Measurements from ENCODE around the gene BBOX1. TPM values are rescaled to one million over a fixed set of nuclear protein-coding genes. Genes with fewer than 3 reads are reported as not detected.

The BBOX1 gene
- total and polyA plus RNA-seq, 2 of the 4 experiments (the other 2 are of a cell fraction) = not detected

DNA sequence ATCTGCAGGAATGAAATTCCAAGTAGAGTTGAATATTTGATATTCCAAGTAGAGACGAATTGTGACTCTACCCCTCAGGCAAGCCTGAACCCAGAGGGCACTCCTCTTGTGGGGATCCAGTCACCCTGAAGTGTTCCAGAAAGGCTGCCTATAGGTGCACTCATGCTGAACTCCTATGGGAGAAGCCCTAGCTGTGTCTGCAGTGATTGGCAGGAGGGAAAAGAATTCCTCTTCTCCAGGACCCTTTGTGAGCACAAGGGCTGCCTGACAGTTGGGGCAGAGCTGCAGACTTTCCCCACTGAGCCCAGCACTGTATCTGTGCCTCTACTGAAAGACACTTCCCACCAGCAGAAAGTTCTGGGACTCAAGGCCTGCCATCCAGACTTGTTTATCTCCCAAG lies 35.0 kb downstream of the BBOX1 start:
- Histone ChIP-seq H2BK20ac (ENCODE audit: low read depth, low read length) (peak overlapping the region; percentile 48; the same call in 1 of the 2 replicates), H2BK5ac (ENCODE audit: low read depth, low read length, poor library complexity, severe bottlenecking) (no peak overlapping the region), H3K18ac (ENCODE audit: low read depth, low read length) (peak overlapping the region; percentile 34; the same call in 1 of the 2 replicates), H3K23ac (ENCODE audit: low read depth, low read length) (no peak overlapping the region), H4K91ac (ENCODE audit: insufficient read depth, low read depth, low read length) (no peak overlapping the region), H2AFZ (replicated peaks; ENCODE audit: low read length, poor library complexity) (no peak overlapping the region), H3K4me1 (ENCODE audit: control insufficient read depth, insufficient read depth, low read length) (peaks cover 11% of the 10 kb centered on the region; the same call in 1 of the 2 replicates), H3K9me1 (ENCODE audit: insufficient read depth, low read length) (no peaks in the 10 kb centered on the region), H2AK5ac (ENCODE audit: low read depth, low read length) (0 out of 2 replicates have a peak overlapping the region, but pooled peaks have one; percentile 12), H3K9ac (ENCODE audit: low read depth, low read length) (no peak overlapping the region), H3K36me3 (ENCODE audit: control insufficient read depth, insufficient read depth, low read length) (no peaks in the 10 kb centered on the region), H3K4me3 (ENCODE audit: insufficient read depth, low read depth, low read length) (no peak overlapping the region), H3K4ac (ENCODE audit: low read depth, low read length) (no peak overlapping the region), H3K27me3 (ENCODE audit: control insufficient read depth, insufficient read depth, low read length) (no peaks in the 10 kb centered on the region), H3K79me1 (ENCODE audit: low read depth in 1 of 2, low read length in 2 of 2) (no peaks in the 10 kb centered on the region), H3K14ac (replicated peaks; ENCODE audit: low read depth, low read length) (no peak overlapping the region), H2BK15ac (ENCODE audit: low read depth, low read length) (no peak overlapping the region), H3K4me2 (ENCODE audit: low read depth, low read length) (no peak overlapping the region), H3K56ac (ENCODE audit: extremely low read depth, insufficient read depth, low read length) (no peak overlapping the region), H3K27ac (ENCODE audit: insufficient read depth, low read length) (peak overlapping the region; percentile 68; the same call in 1 of the 2 replicates), H2AK9ac (replicated peaks; ENCODE audit: low read depth, low read length, poor library complexity) (no peak overlapping the region), H2BK120ac (ENCODE audit: low read depth, low read length) (0 out of 2 replicates have a peak overlapping the region, but pooled peaks have one; percentile 31), H3K9me3 (ENCODE audit: control insufficient read depth, insufficient read depth, low read length) (no peaks in the 10 kb centered on the region), H4K5ac (ENCODE audit: low read depth, low read length) (peak overlapping the region; percentile 18; the same call in 1 of the 2 replicates), H4K8ac (ENCODE audit: low read depth in 2 of 2, low read length in 2 of 2) (no peak overlapping the region), H4K20me1 (ENCODE audit: insufficient read depth, low read length) (no peaks in the 10 kb centered on the region)
- DNase-seq (no peak), ATAC-seq (ENCODE audit: low read depth) (no peak; the same call in 1 of the 2 replicates)
- ChIA-PET POLR2A (ENCODE audit: unreplicated experiment) (no interaction called here), CTCF (interaction anchor here (1.0 kb wide), 1 partner anchor 11 kb away, joined by 3 read pairs; no protein-coding TSS in a partner anchor)
- dilution Hi-C loops (cut with HindIII; ENCODE audit: low sequenced_read_pairs, unreplicated experiment) = no loop called here
- no CpG with 5 or more reads among the region's 1 CpG for WGBS, 2 experiments (ENCODE audit: extremely low coverage in 2 of 2, insufficient read length in 1 of 2)
- intact Hi-C loops (cut with micrococcal nuclease) = loop anchor here (5.0 kb wide), 1 partner anchor 82 kb away; no protein-coding TSS in a partner anchor
- in situ Hi-C loops (cut with MboI; ENCODE audit: low sequenced_read_pairs) = no loop called here
- no peak for TF ChIP-seq SMC3 (IDR thresholded peaks at IDR 0.05; ENCODE audit: low read depth, low read length)
- TF ChIP-seq POLR2A (IDR thresholded peaks at IDR 0.05; ENCODE audit: low read depth, low read length) = no peak
- TF ChIP-seq NFE2L2 (IDR thresholded peaks at IDR 0.05; ENCODE audit: low read depth, low read length) = no peak
- TF ChIP-seq CEBPB (IDR thresholded peaks at IDR 0.05; ENCODE audit: low read depth, low read length) = no peak
- no peak for TF ChIP-seq MAFK (IDR thresholded peaks at IDR 0.05; ENCODE audit: low read depth, low read length)
- no peak for TF ChIP-seq MAZ (IDR thresholded peaks at IDR 0.05; ENCODE audit: borderline replicate concordance, low read depth, low read length)
- TF ChIP-seq RFX5 (IDR thresholded peaks at IDR 0.05; ENCODE audit: low read depth, low read length) = no peak
- TF ChIP-seq, protein P1, sequence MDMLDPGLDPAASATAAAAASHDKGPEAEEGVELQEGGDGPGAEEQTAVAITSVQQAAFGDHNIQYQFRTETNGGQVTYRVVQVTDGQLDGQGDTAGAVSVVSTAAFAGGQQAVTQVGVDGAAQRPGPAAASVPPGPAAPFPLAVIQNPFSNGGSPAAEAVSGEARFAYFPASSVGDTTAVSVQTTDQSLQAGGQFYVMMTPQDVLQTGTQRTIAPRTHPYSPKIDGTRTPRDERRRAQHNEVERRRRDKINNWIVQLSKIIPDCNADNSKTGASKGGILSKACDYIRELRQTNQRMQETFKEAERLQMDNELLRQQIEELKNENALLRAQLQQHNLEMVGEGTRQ (IDR thresholded peaks at IDR 0.05; ENCODE audit: low read depth, low read length) = no peak
- TF ChIP-seq MXI1 (IDR thresholded peaks at IDR 0.05; ENCODE audit: borderline replicate concordance, low read depth, low read length) = no peak
- no peak for TF ChIP-seq FOS (IDR thresholded peaks at IDR 0.05; ENCODE audit: low read depth, low read length)
- no peak for TF ChIP-seq RAD21 (IDR thresholded peaks at IDR 0.05; ENCODE audit: low read length)
- no TSS peak for BruUV-seq (replicated peaks)

Data from IMR-90 (cell line).